ENCODE data around the gene MAD2L1BP. TPM values are rescaled to one million over a fixed set of nuclear protein-coding genes. Genes with fewer than 3 reads are reported as not detected.
A peak's percentile ranks its signal among the peaks of the same experiment; 100 is the strongest.

MAD2L1BP gene
- total and polyA plus RNA-seq, 3 experiments from 2014 or later = 16.0 to 27.7 (median 27.6) TPM

GRCh38 chr6:43621078-43621835, 14.4 kb upstream of the MAD2L1BP start:
- ChIA-PET CTCF (interaction anchor here (0.6 kb wide), 1 partner anchor 500 kb away, joined by 3 read pairs; no protein-coding TSS in a partner anchor), POLR2A (no interaction called here)
- H3K27me3 Mint-ChIP-seq = no peaks in the 10 kb centered on the region
- H3K4me3 ChIP-seq (ENCODE audit: low read length) = no peak overlapping the region
- H3K36me3 ChIP-seq (ENCODE audit: insufficient read depth, low read length) = peaks cover 27% of the 10 kb centered on the region
- H3K27ac ChIP-seq (ENCODE audit: low read depth, low read length) = no peak overlapping the region
- peaks cover 0 to 73% (median 2%) of the 10 kb centered on the region in 3 donors for H3K36me3 Mint-ChIP-seq
- H3K9me3 Mint-ChIP-seq = no peaks in the 10 kb centered on the region
- no peak for DNase-seq
- no peak overlapping the region for H3K4me3 Mint-ChIP-seq
- H3K27me3 ChIP-seq (ENCODE audit: insufficient read depth, low read length, poor library complexity, severe bottlenecking) = no peaks in the 10 kb centered on the region
- H3K9me3 ChIP-seq (ENCODE audit: low read length) = no peaks in the 10 kb centered on the region
- H3K4me1 ChIP-seq (ENCODE audit: insufficient read depth, low read length) = no peaks in the 10 kb centered on the region
- H3K4me1 Mint-ChIP-seq = peaks cover 3 to 14% (median 11%) of the 10 kb centered on the region in 3 donors
- peak overlapping the region in 1 of 8 donors; percentile 32 for H3K27ac Mint-ChIP-seq

DNA sequence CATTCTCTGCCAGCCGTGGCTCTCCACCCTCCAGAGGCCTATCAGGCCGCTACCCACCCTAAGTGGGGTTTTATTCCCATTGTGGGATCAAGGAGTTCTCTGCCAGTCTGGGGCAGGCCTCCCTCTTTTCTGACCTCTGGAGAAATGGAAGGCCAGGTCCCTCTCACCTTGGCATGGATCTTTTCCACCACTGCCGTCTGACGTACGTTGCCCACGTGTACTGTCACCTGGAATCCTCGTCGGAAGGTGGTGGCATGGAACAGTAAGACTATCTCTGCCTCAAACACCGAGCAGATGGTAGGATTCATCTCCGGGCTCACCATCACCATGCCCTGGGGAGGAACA, 13.8 kb upstream of the MAD2L1BP start:
- H3K4me1 ChIP-seq (ENCODE audit: insufficient read depth, low read length) = no peaks in the 10 kb centered on the region
- Mint-ChIP-seq H3K27ac (peak overlapping the region in 3 of 8 donors; percentile 1 to 6 (median 5)), H3K27me3 (no peaks in the 10 kb centered on the region), H3K4me1 (peaks cover 7 to 16% (median 15%) of the 10 kb centered on the region in 3 donors), H3K4me3 (no peak overlapping the region), H3K9me3 (no peaks in the 10 kb centered on the region), H3K36me3 (peaks cover 0 to 72% (median 2%) of the 10 kb centered on the region in 3 donors)
- no peak overlapping the region for H3K27ac ChIP-seq (ENCODE audit: low read depth, low read length)
- no peaks in the 10 kb centered on the region for H3K9me3 ChIP-seq (ENCODE audit: low read length)
- ChIA-PET CTCF (interaction anchor here (2.0 kb wide), 1 partner anchor 19 kb away, joined by 4 read pairs; no protein-coding TSS in a partner anchor), POLR2A (no interaction called here)
- peaks cover 27% of the 10 kb centered on the region for H3K36me3 ChIP-seq (ENCODE audit: insufficient read depth, low read length)
- H3K27me3 ChIP-seq (ENCODE audit: insufficient read depth, low read length, poor library complexity, severe bottlenecking) = no peaks in the 10 kb centered on the region
- H3K4me3 ChIP-seq (ENCODE audit: low read length) = no peak overlapping the region
- DNase-seq = no peak

GRCh38 chr6:43622541-43622940, 13.1 kb upstream of the MAD2L1BP start:
- Histone ChIP-seq H3K4me3 (ENCODE audit: low read length) (no peak overlapping the region), H3K27ac (ENCODE audit: low read depth, low read length) (no peak overlapping the region), H3K27me3 (ENCODE audit: insufficient read depth, low read length, poor library complexity, severe bottlenecking) (no peaks in the 10 kb centered on the region), H3K4me1 (ENCODE audit: insufficient read depth, low read length) (peaks cover 3% of the 10 kb centered on the region), H3K36me3 (ENCODE audit: insufficient read depth, low read length) (peaks cover 27% of the 10 kb centered on the region), H3K9me3 (ENCODE audit: low read length) (no peaks in the 10 kb centered on the region)
- DNase-seq = no peak
- peaks cover 0 to 75% (median 2%) of the 10 kb centered on the region in 3 donors for H3K36me3 Mint-ChIP-seq
- H3K27ac Mint-ChIP-seq = peak overlapping the region in 1 of 8 donors; percentile 77
- H3K4me3 Mint-ChIP-seq = no peak overlapping the region
- H3K4me1 Mint-ChIP-seq = peaks cover 14 to 24% (median 22%) of the 10 kb centered on the region in 3 donors
- no peaks in the 10 kb centered on the region for H3K9me3 Mint-ChIP-seq
- CTCF ChIA-PET = interaction anchor here (2.0 kb wide), 1 partner anchor 20 kb away, joined by 4 read pairs; no protein-coding TSS in a partner anchor
- no peaks in the 10 kb centered on the region for H3K27me3 Mint-ChIP-seq
- POLR2A ChIA-PET = interaction anchor here (0.7 kb wide), 1 partner anchor 11 kb away, joined by 4 read pairs; no protein-coding TSS in a partner anchor

- DNase-seq = no peak
- POLR2A ChIA-PET = no interaction called here
- Mint-ChIP-seq H3K27ac (peak overlapping the region in 2 of 8 donors; percentile 54 to 60), H3K36me3 (peaks cover 0 to 81% (median 3%) of the 10 kb centered on the region in 3 donors), H3K9me3 (no peaks in the 10 kb centered on the region), H3K4me1 (peaks cover 26 to 36% (median 36%) of the 10 kb centered on the region in 3 donors), H3K4me3 (peak overlapping the region in 1 of 7 donors; percentile 36), H3K27me3 (no peaks in the 10 kb centered on the region)
- Histone ChIP-seq H3K27me3 (ENCODE audit: insufficient read depth, low read length, poor library complexity, severe bottlenecking) (no peaks in the 10 kb centered on the region), H3K9me3 (ENCODE audit: low read length) (no peaks in the 10 kb centered on the region), H3K27ac (ENCODE audit: low read depth, low read length) (no peak overlapping the region), H3K36me3 (ENCODE audit: insufficient read depth, low read length) (peaks cover 27% of the 10 kb centered on the region), H3K4me1 (ENCODE audit: insufficient read depth, low read length) (peaks cover 6% of the 10 kb centered on the region), H3K4me3 (ENCODE audit: low read length) (no peak overlapping the region)
- CTCF ChIA-PET = interaction anchor here (2.0 kb wide), 1 partner anchor 21 kb away, joined by 4 read pairs; no protein-coding TSS in a partner anchor
Observed at GRCh38 chr6:43623880-43624785, 11.5 kb upstream of the MAD2L1BP start.

DNA sequence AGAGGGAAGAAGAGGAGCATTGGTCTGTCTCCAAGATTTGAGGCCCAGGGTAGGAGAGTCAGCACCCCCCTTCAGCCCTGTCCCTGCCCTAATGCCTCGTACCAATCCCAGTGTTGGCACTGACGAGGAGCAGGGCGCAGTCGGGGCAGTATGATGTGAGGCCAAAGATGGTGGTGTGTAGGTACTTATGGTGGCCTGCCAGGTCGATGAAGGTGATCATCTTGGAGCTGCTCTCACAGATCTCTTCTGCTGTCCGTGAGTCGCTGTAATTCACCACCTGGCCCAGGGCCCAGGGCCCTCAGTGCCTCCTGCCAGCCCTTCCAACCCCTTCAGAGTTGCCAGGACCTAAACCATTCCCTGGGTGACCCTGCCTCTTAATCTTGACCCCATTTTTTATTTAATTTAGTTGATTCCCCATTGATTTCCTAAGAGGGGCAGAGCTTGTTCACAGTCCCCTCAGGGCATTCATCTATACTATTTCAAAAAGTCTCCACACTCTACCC, 10.8 kb upstream of the MAD2L1BP start:
- Mint-ChIP-seq H3K27me3 (no peaks in the 10 kb centered on the region), H3K27ac (peak overlapping the region in 2 of 8 donors; percentile 55 to 60), H3K4me1 (peaks cover 29 to 35% (median 32%) of the 10 kb centered on the region in 3 donors), H3K4me3 (no peak overlapping the region), H3K36me3 (peaks cover 0 to 80% (median 3%) of the 10 kb centered on the region in 3 donors), H3K9me3 (no peaks in the 10 kb centered on the region)
- Histone ChIP-seq H3K4me3 (ENCODE audit: low read length) (no peak overlapping the region), H3K27ac (ENCODE audit: low read depth, low read length) (no peak overlapping the region), H3K27me3 (ENCODE audit: insufficient read depth, low read length, poor library complexity, severe bottlenecking) (no peaks in the 10 kb centered on the region), H3K9me3 (ENCODE audit: low read length) (no peaks in the 10 kb centered on the region), H3K36me3 (ENCODE audit: insufficient read depth, low read length) (peaks cover 27% of the 10 kb centered on the region), H3K4me1 (ENCODE audit: insufficient read depth, low read length) (peaks cover 6% of the 10 kb centered on the region)
- no peak for DNase-seq
- POLR2A ChIA-PET = no interaction called here
- CTCF ChIA-PET = no interaction called here

DNA sequence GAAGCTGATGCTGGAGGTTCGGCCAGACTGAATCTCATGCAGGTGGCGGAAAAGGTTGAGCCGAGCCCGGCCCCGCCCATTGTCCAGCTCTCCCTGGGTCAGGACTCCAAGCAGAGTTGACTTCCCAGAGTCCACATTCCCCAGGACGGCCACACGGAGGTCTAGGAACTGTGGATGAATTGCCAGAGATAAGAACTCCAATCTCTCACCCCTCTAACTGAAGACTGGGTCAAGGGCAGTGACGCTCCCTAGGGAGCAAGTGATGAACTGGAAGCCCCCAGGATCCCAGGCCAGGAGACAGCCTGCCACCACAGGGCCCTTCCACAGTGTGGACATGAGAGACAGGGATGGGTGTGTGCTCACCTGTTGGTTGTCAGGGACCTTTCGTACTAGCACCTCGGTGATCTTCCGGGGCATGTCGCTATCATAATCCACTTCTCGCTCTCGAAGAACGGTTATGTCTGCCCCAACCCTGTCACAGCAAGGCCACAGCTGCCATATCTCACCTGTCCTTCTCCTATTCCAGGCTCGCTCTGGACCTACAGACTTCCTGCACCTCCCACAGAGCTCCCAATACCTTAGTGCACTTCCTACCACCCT, 10.1 kb upstream of the MAD2L1BP start:
- H3K27ac ChIP-seq (ENCODE audit: low read depth, low read length) = peak overlapping the region; percentile 89
- peaks cover 27% of the 10 kb centered on the region for H3K36me3 ChIP-seq (ENCODE audit: insufficient read depth, low read length)
- no peak overlapping the region for H3K4me3 ChIP-seq (ENCODE audit: low read length)
- no peaks in the 10 kb centered on the region for H3K9me3 ChIP-seq (ENCODE audit: low read length)
- H3K4me1 ChIP-seq (ENCODE audit: insufficient read depth, low read length) = peaks cover 11% of the 10 kb centered on the region
- no peak overlapping the region for H3K4me3 Mint-ChIP-seq
- CTCF ChIA-PET = no interaction called here
- H3K27me3 ChIP-seq (ENCODE audit: insufficient read depth, low read length, poor library complexity, severe bottlenecking) = no peaks in the 10 kb centered on the region
- peaks cover 34 to 40% (median 35%) of the 10 kb centered on the region in 3 donors for H3K4me1 Mint-ChIP-seq
- POLR2A ChIA-PET = no interaction called here
- no peak for DNase-seq
- peak overlapping the region in 1 of 8 donors; percentile 56 for H3K27ac Mint-ChIP-seq
- H3K27me3 Mint-ChIP-seq = no peaks in the 10 kb centered on the region
- H3K9me3 Mint-ChIP-seq = no peaks in the 10 kb centered on the region
- peaks cover 0 to 75% (median 3%) of the 10 kb centered on the region in 3 donors for H3K36me3 Mint-ChIP-seq

- Histone ChIP-seq H3K4me3 (ENCODE audit: low read length) (no peak overlapping the region), H3K27ac (ENCODE audit: low read depth, low read length) (peak overlapping the region; percentile 89), H3K9me3 (ENCODE audit: low read length) (no peaks in the 10 kb centered on the region), H3K27me3 (ENCODE audit: insufficient read depth, low read length, poor library complexity, severe bottlenecking) (no peaks in the 10 kb centered on the region), H3K36me3 (ENCODE audit: insufficient read depth, low read length) (peaks cover 12% of the 10 kb centered on the region), H3K4me1 (ENCODE audit: insufficient read depth, low read length) (peaks cover 11% of the 10 kb centered on the region)
- peak overlapping the region; percentile 19 to 98 (median 69) for H3K4me3 Mint-ChIP-seq
- H3K27me3 Mint-ChIP-seq = no peaks in the 10 kb centered on the region
- peaks cover 31 to 41% (median 37%) of the 10 kb centered on the region in 3 donors for H3K4me1 Mint-ChIP-seq
- no peaks in the 10 kb centered on the region for H3K9me3 Mint-ChIP-seq
- DNase-seq = no peak
- H3K27ac Mint-ChIP-seq = peak overlapping the region in 7 of 8 donors; percentile 27 to 93 (median 80)
- CTCF ChIA-PET = interaction anchor here (1.3 kb wide), 1 partner anchor 41 kb away, joined by 3 read pairs; no protein-coding TSS in a partner anchor
- POLR2A ChIA-PET = no interaction called here
- H3K36me3 Mint-ChIP-seq = peaks cover 0 to 57% (median 3%) of the 10 kb centered on the region in 3 donors
Observed at GRCh38 chr6:43627008-43627825, 8.4 kb upstream of the MAD2L1BP start.

Data from CD8-positive, alpha-beta memory T cell (primary cell).